Neural cell (in vitro differentiated cells): ENCODE results near the gene MPV17L. TPM values are rescaled to one million over a fixed set of nuclear protein-coding genes. Genes with fewer than 3 reads are reported as not detected.
"Not testable (repeated sequence)": the region's sequence is repeated elsewhere in the genome, so short reads cannot be mapped to it uniquely, and the experiment has no call there.

ENCODE experiments used
- H2AFZ ChIP-seq: fragments of 200-600, 300-800 bp; sonication (generic), shearing (Covaris generic); 2 replicates; pipeline ENCODE4 v1.6.0; 2014; ENCODE audit warnings: low read depth, mild to moderate bottlenecking, antibody characterized with exemption, low read length, moderate library complexity
- H3F3A ChIP-seq: fragments of 200-600 bp; shearing (Covaris generic); 2 replicates; pipeline ENCODE4 v1.6.1; 2016; ENCODE audit warnings: mild to moderate bottlenecking, moderate library complexity, mixed read lengths, antibody characterized with exemption, low read length; ENCODE audit not compliant: insufficient read depth, poor library complexity, severe bottlenecking
- H3K27ac ChIP-seq: fragments of 200-600, 300-800 bp; sonication (generic), shearing (Covaris generic); 2 replicates; pipeline ENCODE4 v1.5.1; 2014; ENCODE audit warnings: mild to moderate bottlenecking, low read length, moderate library complexity
- H3K27me3 ChIP-seq: fragments of 300-800, 200-600 bp; sonication (generic), shearing (Covaris generic); 2 replicates; pipeline ENCODE4 v1.6.0; 2014; ENCODE audit warnings: mild to moderate bottlenecking, low read depth, low read length, moderate library complexity; ENCODE audit not compliant: insufficient read depth
- H3K36me3 ChIP-seq: fragments of 300-800, 200-600 bp; sonication (generic), shearing (Covaris generic); 2 replicates; pipeline ENCODE4 v1.5.1; 2014; ENCODE audit warnings: mild to moderate bottlenecking, antibody characterized with exemption, low read length, moderate library complexity; ENCODE audit not compliant: insufficient read depth
- H3K4me2 ChIP-seq: fragments of 300-800, 200-600 bp; sonication (generic), shearing (Covaris generic); 2 replicates; pipeline ENCODE4 v1.6.0; 2014; ENCODE audit warnings: mild to moderate bottlenecking, low read length
- H3K4me3 ChIP-seq: fragments of 300-800, 200-600 bp; sonication (generic), shearing (Covaris generic); 2 replicates; pipeline ENCODE4 v1.5.1; 2014; ENCODE audit warnings: mild to moderate bottlenecking, low read length, moderate library complexity
- H3K79me2 ChIP-seq: fragments of 200-600 bp; shearing (Covaris generic); replicated peaks from 2 replicates; pipeline ENCODE4 v1.6.0; 2014; ENCODE audit warnings: mild to moderate bottlenecking, low read length, moderate library complexity; ENCODE audit not compliant: insufficient read depth
- H3K9ac ChIP-seq: fragments of 300-800, 200-600 bp; sonication (generic), shearing (Covaris generic); 2 replicates; pipeline ENCODE4 v1.6.1; 2016; ENCODE audit warnings: mild to moderate bottlenecking, low read length, mixed read lengths
- H3K9me2 ChIP-seq: fragments of 200-600 bp; shearing (Covaris generic); 2 replicates; pipeline ENCODE4 v1.6.1; 2016; ENCODE audit warnings: mild to moderate bottlenecking, low read length, mixed read lengths; ENCODE audit not compliant: insufficient read depth
- H3K9me3 ChIP-seq: fragments of 200-600, 300-800 bp; sonication (generic), shearing (Covaris generic); 2 replicates; pipeline ENCODE4 v1.6.1; 2016; ENCODE audit warnings: mild to moderate bottlenecking, mixed run types, low read length, moderate library complexity, mixed read lengths
- H4K20me1 ChIP-seq: fragments of 200-600 bp; shearing (Covaris generic); 2 replicates; pipeline ENCODE4 v1.6.1; 2016; ENCODE audit warnings: mild to moderate bottlenecking, mixed run types; ENCODE audit not compliant: insufficient read depth
- EP300 ChIP-seq: fragments of 450-650 bp; conservative IDR thresholded peaks from 2 replicates; pipeline ENCODE4 v1.6.1; 2014; ENCODE audit warnings: antibody characterized with exemption, mild to moderate bottlenecking, moderate library complexity; ENCODE audit not compliant: poor library complexity, severe bottlenecking
- EZH2 ChIP-seq: fragments of 200-600, 300-800 bp; shearing (Covaris generic), sonication (generic); IDR thresholded peaks from 2 replicates; pipeline ENCODE4 v1.6.1; 2014; ENCODE audit warnings: antibody characterized with exemption, low read length, borderline replicate concordance, mild to moderate bottlenecking; ENCODE audit not compliant: insufficient read depth, poor library complexity, severe bottlenecking
- MXI1 ChIP-seq: fragments of 450-650 bp; conservative IDR thresholded peaks from 2 replicates; pipeline ENCODE4 v1.6.1; 2014; ENCODE audit warnings: antibody characterized with exemption, mild to moderate bottlenecking; ENCODE audit not compliant: poor library complexity, severe bottlenecking
- POLR2AphosphoS5 ChIP-seq: IDR thresholded peaks from 2 replicates; pipeline ENCODE4 v1.6.1; 2012
- RAD21 ChIP-seq: fragments of 450-650 bp; conservative IDR thresholded peaks from 2 replicates; pipeline ENCODE4 v1.6.1; 2014; ENCODE audit warnings: antibody characterized with exemption, mild to moderate bottlenecking, moderate library complexity
- SMC3 ChIP-seq: fragments of 450-650 bp; conservative IDR thresholded peaks from 2 replicates; pipeline ENCODE4 v1.6.1; 2014; ENCODE audit warnings: antibody characterized with exemption, mild to moderate bottlenecking, moderate library complexity; ENCODE audit not compliant: poor library complexity
- TAF1 ChIP-seq: IDR thresholded peaks from 2 replicates; pipeline ENCODE4 v1.6.1; 2012; ENCODE audit warnings: low read depth
- polyA plus RNA-seq: library from polyadenylated mRNA; depleted of rRNA; stranded (reverse); fragments of >200 nt; gene quantifications from 2 replicates; pipeline ENCODE4 v1.2.3, GENCODE V29; 2014
- TF ChIP-seq, protein P1 (sequence below): fragments of 450-650 bp; IDR thresholded peaks from 2 replicates; pipeline ENCODE4 v1.5.1; 2014; ENCODE audit warnings: antibody characterized with exemption, mild to moderate bottlenecking, moderate library complexity; ENCODE audit not compliant: poor library complexity, severe bottlenecking
- TF ChIP-seq, protein P2 (sequence below): IDR thresholded peaks from 2 replicates; pipeline ENCODE4 v1.6.1; 2012; ENCODE audit warnings: borderline replicate concordance

MPV17L gene
- polyA plus RNA-seq, 1 donor from 2014 or later, result 0.10 TPM

DNA sequence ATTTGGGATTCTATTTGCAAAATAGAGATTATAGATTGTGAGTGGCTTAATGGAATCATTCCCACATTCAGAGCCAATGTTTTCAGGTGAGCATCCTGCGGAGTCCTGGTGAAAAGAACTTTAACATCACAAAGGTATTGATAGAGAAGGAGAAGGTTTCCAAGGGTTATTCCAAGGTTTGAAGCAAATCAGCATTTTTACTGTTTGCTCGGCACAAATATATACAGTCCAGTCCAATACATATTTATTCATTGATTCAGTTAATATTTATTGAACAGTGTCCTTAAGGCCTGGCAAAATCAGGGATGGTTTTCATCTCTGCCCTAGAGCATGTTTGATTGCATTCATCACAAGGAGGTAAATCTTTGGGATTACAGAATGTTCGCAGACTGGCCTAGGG is 6.4 kb downstream of the MPV17L start:
- Histone ChIP-seq H2AFZ (no peak overlapping the region), H3K4me3 (no peak overlapping the region), H4K20me1 (no peaks in the 10 kb centered on the region), H3K9me3 (no peaks in the 10 kb centered on the region), H3K36me3 (no peaks in the 10 kb centered on the region), H3K79me2 (no peaks in the 10 kb centered on the region), H3F3A (no peaks in the 10 kb centered on the region), H3K9me2 (no peaks in the 10 kb centered on the region), H3K27ac (no peak overlapping the region), H3K9ac (no peak overlapping the region), H3K4me2 (no peak overlapping the region), H3K27me3 (no peaks in the 10 kb centered on the region)
- TF ChIP-seq TAF1 (no peak), RAD21 (no peak), EP300 (no peak), EZH2 (no peak), SMC3 (no peak), POLR2AphosphoS5 (no peak), MXI1 (no peak)
- TF ChIP-seq, protein P1, sequence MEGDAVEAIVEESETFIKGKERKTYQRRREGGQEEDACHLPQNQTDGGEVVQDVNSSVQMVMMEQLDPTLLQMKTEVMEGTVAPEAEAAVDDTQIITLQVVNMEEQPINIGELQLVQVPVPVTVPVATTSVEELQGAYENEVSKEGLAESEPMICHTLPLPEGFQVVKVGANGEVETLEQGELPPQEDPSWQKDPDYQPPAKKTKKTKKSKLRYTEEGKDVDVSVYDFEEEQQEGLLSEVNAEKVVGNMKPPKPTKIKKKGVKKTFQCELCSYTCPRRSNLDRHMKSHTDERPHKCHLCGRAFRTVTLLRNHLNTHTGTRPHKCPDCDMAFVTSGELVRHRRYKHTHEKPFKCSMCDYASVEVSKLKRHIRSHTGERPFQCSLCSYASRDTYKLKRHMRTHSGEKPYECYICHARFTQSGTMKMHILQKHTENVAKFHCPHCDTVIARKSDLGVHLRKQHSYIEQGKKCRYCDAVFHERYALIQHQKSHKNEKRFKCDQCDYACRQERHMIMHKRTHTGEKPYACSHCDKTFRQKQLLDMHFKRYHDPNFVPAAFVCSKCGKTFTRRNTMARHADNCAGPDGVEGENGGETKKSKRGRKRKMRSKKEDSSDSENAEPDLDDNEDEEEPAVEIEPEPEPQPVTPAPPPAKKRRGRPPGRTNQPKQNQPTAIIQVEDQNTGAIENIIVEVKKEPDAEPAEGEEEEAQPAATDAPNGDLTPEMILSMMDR, result no peak

DNA sequence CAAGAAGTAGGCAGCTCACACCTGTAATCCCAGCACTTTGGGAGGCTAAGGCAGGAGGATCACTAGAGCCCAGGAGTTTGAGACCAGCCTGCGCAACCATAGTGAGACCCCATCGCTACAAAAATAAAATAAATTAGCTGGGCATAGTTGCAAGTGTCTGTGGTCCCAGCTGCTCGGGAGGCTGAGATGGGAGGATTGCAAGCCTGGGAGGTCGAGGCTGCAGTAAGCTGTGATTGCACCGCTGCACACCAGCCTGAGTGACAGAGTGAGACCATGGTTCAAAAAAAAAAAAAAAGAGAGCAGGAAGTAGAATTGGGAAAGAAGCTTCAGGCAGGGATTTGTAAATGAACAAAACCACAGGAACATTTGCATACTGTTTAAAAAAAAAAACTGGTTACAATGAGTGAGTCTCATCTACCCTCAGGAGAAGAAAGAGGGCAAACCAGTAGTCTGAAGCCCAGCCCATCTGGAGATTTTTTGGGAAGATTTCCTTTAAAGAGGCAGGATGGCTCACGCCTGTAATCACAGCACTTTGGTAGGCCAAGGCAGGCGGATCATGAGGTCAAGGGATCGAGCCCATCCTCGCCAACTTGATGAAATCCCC is 7.9 kb downstream of the MPV17L start:
- Histone ChIP-seq H3K27me3 (no peaks in the 10 kb centered on the region), H3K4me3 (no peak overlapping the region), H3K9ac (no peak overlapping the region), H3K9me2 (no peaks in the 10 kb centered on the region), H2AFZ (no peak overlapping the region), H3K4me2 (no peak overlapping the region), H3K79me2 (no peaks in the 10 kb centered on the region), H3K9me3 (no peaks in the 10 kb centered on the region), H4K20me1 (no peaks in the 10 kb centered on the region), H3F3A (no peaks in the 10 kb centered on the region), H3K27ac (no peak overlapping the region), H3K36me3 (no peaks in the 10 kb centered on the region)
- no peak for TF ChIP-seq MXI1

DNA sequence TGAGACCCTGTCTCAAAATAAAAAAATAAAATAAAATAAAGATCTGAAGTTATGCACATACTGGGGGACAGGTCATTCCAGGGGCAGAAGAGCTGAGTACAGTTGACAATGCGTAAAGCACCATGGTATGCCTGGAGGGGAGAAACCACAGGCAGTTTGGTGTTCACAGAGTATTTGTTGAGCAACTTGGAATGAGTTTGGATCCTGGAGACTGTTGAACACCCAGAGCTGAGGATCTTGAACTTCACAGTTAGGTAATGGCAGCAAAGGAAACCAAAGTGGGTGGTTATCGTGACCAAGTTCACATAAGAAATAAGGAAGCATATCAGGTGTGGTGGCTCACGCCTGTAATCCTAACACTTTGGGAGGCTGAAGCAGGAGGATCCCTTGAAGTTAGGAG is 8.5 kb downstream of the MPV17L start:
- H3K4me3 ChIP-seq, H3K9me2 ChIP-seq, H3K4me2 ChIP-seq, H3K9ac ChIP-seq, H3K36me3 ChIP-seq, H3F3A ChIP-seq, H3K79me2 ChIP-seq, H2AFZ ChIP-seq, H4K20me1 ChIP-seq, H3K27ac ChIP-seq, H3K27me3 ChIP-seq, H3K9me3 ChIP-seq: not testable (repeated sequence)

DNA sequence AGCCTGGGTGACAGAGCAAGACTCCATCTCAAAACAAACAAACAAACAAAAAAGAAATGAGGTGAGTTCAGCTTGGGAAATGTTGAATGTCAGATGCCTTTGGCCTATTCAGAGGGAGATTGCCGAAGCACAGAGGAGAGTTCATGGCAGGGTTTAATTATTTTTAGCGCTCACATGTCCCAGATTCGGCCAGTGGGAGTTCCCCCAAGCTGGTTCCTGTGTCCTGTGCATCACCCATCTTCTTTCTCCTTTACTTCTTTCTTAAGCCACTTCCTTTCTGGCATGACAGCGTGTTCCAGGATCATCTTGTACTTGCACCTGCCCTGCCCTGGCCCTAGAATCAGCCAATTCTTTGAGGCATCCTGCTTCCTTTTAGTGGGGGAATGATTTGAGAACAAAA is 9.2 kb downstream of the MPV17L start:
- no peak overlapping the region for H2AFZ ChIP-seq
- H3K79me2 ChIP-seq, result no peaks in the 10 kb centered on the region
- no peak overlapping the region for H3K4me3 ChIP-seq
- H3K9me3 ChIP-seq, result no peaks in the 10 kb centered on the region
- no peaks in the 10 kb centered on the region for H3K36me3 ChIP-seq
- H3K4me2 ChIP-seq, result no peak overlapping the region
- H3F3A ChIP-seq, result no peaks in the 10 kb centered on the region
- TF ChIP-seq, protein P1, result no peak
- TF ChIP-seq TAF1 (no peak), RAD21 (no peak), EZH2 (no peak), MXI1 (no peak), SMC3 (no peak), POLR2AphosphoS5 (no peak)
- TF ChIP-seq, protein P2, sequence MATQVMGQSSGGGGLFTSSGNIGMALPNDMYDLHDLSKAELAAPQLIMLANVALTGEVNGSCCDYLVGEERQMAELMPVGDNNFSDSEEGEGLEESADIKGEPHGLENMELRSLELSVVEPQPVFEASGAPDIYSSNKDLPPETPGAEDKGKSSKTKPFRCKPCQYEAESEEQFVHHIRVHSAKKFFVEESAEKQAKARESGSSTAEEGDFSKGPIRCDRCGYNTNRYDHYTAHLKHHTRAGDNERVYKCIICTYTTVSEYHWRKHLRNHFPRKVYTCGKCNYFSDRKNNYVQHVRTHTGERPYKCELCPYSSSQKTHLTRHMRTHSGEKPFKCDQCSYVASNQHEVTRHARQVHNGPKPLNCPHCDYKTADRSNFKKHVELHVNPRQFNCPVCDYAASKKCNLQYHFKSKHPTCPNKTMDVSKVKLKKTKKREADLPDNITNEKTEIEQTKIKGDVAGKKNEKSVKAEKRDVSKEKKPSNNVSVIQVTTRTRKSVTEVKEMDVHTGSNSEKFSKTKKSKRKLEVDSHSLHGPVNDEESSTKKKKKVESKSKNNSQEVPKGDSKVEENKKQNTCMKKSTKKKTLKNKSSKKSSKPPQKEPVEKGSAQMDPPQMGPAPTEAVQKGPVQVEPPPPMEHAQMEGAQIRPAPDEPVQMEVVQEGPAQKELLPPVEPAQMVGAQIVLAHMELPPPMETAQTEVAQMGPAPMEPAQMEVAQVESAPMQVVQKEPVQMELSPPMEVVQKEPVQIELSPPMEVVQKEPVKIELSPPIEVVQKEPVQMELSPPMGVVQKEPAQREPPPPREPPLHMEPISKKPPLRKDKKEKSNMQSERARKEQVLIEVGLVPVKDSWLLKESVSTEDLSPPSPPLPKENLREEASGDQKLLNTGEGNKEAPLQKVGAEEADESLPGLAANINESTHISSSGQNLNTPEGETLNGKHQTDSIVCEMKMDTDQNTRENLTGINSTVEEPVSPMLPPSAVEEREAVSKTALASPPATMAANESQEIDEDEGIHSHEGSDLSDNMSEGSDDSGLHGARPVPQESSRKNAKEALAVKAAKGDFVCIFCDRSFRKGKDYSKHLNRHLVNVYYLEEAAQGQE, result no peak
- H4K20me1 ChIP-seq, result no peaks in the 10 kb centered on the region
- H3K27me3 ChIP-seq, result no peaks in the 10 kb centered on the region
- H3K9me2 ChIP-seq, result no peaks in the 10 kb centered on the region
- no peak overlapping the region for H3K9ac ChIP-seq
- H3K27ac ChIP-seq, result no peak overlapping the region
